Mammary epithelial cell (primary cell): ENCODE data around the gene HYOU1.

ENCODE experiments used
- EZH2 ChIP-seq: IDR thresholded peaks from 2 replicates; pipeline ENCODE4 v1.6.1; 2012; ENCODE audit warnings: low read length, inconsistent platforms, borderline replicate concordance
- TF ChIP-seq, protein P1 (sequence below), 2 donors: IDR thresholded peaks in 1 of 2; conservative IDR thresholded peaks in 1 of 2; 2 replicates each; pipeline ENCODE4 v1.5.1; 2011 to 2012; ENCODE audit warnings: inconsistent platforms in 2 of 2, low read length in 2 of 2, mild to moderate bottlenecking in 2 of 2, control low read depth in 1 of 2, low read depth in 1 of 2; ENCODE audit not compliant: insufficient read depth in 1 of 2; ENCODE audit errors: extremely low read depth in 1 of 2

DNA sequence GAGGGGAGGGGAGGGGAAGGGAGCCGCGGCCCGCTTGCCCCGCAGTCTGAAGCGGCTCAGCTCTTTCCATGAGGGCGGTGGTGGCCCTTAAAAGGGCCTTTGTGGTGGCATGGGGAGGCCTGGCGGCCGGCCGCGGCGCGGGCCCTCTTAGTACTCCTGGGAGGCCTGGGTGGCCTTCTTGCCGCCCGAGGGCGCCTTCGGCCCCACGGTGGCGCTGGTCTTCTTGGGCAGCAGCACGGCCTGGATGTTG, 37.7 kb upstream of the HYOU1 start:
- TF ChIP-seq, protein P1, sequence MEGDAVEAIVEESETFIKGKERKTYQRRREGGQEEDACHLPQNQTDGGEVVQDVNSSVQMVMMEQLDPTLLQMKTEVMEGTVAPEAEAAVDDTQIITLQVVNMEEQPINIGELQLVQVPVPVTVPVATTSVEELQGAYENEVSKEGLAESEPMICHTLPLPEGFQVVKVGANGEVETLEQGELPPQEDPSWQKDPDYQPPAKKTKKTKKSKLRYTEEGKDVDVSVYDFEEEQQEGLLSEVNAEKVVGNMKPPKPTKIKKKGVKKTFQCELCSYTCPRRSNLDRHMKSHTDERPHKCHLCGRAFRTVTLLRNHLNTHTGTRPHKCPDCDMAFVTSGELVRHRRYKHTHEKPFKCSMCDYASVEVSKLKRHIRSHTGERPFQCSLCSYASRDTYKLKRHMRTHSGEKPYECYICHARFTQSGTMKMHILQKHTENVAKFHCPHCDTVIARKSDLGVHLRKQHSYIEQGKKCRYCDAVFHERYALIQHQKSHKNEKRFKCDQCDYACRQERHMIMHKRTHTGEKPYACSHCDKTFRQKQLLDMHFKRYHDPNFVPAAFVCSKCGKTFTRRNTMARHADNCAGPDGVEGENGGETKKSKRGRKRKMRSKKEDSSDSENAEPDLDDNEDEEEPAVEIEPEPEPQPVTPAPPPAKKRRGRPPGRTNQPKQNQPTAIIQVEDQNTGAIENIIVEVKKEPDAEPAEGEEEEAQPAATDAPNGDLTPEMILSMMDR (conservative IDR thresholded peaks at IDR 0.05 in 1 of 2, IDR thresholded peaks at IDR 0.05 in 1 of 2; ENCODE audit: extremely low read depth in 1 of 2, insufficient read depth in 1 of 2, low read depth in 1 of 2, low read length in 2 of 2) = peak; percentile 27 to 75
- TF ChIP-seq EZH2 = no peak
